Esophagus muscularis mucosa (tissue), 4 donors: ENCODE results near the gene ZNF746.

Experiments used
- CTCF ChIP-seq, 3 experiments: fragments of 200-600 bp in 2 of 3; fragments of 450-650 bp in 1 of 3; sonication (generic) in 2 of 3; IDR thresholded peaks; one replicate each; pipeline ENCODE4 v1.5.1; 2017 to 2019; ENCODE audit warnings: antibody characterized with exemption in 3 of 3, mild to moderate bottlenecking in 2 of 3, moderate library complexity in 1 of 3
- EP300 ChIP-seq: sonication (generic); formaldehyde crosslinking; IDR thresholded peaks from one replicate; pipeline ENCODE4 v1.6.1; 2017; ENCODE audit warnings: antibody characterized with exemption
- POLR2A ChIP-seq: fragments of 450-650 bp; IDR thresholded peaks from one replicate; pipeline ENCODE4 v1.6.1; 2017; ENCODE audit warnings: antibody characterized with exemption, moderate library complexity, mild to moderate bottlenecking, low read depth

DNA sequence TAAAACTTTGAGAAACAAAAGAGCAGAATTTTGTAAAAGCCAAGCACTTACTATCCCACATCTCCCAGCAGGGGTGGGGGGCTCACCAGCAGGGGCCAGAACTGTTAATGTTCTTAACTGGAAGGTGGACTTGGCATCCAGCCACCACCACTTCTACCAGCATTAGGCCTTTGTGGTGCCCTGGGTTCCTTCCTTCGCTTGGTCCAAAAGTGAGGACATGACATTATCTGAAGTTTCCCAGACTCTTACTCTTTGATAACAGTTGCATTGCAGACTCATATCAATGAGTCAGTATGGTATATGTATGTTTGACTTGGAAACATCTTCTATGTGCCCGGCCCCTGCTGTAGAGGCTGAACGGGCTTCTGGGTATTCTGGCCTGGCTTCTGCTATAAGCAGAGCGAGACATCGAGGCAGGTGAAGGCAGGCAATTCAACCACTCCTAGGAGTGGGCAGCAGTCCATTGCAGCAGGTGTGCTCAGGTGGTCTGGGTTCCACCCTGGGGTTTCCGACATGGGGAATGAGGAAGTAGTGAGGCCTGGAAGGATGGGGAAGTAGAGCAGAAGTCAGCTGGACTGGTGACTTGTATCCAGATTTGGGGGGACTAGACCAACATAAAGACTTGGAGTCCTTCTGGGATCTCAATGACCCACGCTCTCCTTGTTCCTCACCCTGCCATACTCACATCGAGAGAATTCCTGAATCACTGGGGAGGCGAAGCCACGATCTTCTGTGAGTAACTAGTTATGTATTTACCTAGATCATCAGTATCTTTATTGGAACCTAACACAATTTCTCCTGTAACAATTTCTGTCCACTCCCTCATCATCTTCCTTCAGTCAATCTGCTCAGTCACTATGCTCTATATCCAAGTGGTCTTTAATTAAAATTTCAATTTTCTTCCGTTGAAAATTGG is 40.8 kb downstream of the ZNF746 start:
- no peak for TF ChIP-seq CTCF (IDR thresholded peaks at IDR 0.05)
- TF ChIP-seq POLR2A, result no peak
- no peak for TF ChIP-seq EP300
